HG02623 (cell line): ENCODE measurements around the gene SEMA6B.

Experiments
- ATAC-seq: cut with Tn5 transposase; IDR thresholded peaks from one replicate; pipeline ENCODE4 v1.9.1; 2021; ENCODE audit warnings: moderate library complexity; ENCODE audit not compliant: unreplicated experiment

The SEMA6B gene

GRCh38 chr19:4588291-4588761 is 28.8 kb upstream of the SEMA6B start:
- ATAC-seq, result no peak

DNA sequence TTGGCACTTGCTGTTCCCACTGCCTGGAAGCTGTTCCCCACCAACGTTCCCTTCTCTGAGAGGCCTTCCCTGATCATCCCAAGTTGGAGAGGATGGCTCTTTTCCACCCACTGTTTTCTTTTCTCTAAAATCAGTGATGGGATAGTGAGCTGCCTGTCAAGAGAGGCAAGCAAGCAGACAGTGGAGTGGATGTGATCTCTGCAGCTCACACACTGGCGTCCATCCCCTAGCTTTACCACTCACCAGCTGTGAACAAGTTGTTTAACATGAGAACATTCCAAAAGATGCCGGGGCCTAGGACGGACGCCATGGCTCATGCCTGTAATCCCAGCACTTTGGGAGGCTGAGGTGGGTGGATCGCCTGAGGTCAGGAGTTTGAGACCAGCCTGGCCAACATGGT is 28.0 kb upstream of the SEMA6B start:
- no peak for ATAC-seq

- ATAC-seq, result no peak
Observed at GRCh38 chr19:4586691-4587090, 27.2 kb upstream of the SEMA6B start.

DNA sequence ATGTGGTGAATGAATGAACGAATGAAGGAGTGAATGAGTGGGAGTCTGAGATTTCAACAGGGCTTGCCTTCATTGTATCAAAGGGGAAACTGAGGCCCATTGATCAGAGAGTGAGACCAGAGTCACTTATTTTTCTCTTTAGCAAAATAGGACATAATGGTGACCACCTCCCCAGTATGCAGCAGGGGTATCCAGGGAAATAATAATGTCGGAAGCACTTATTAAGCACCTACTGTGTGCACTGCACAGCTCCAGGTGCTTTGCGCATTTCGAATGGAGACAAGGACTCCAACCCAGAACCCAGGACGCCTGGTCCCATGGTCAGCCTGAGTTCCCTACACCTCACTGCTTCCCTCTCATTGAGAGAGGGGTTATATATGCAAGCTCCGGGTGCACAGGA is 26.8 kb upstream of the SEMA6B start:
- ATAC-seq, result no peak

GRCh38 chr19:4585556-4585955 is 26.1 kb upstream of the SEMA6B start:
- no peak for ATAC-seq

GRCh38 chr19:4584670-4585460 is 25.4 kb upstream of the SEMA6B start:
- ATAC-seq, result no peak

DNA sequence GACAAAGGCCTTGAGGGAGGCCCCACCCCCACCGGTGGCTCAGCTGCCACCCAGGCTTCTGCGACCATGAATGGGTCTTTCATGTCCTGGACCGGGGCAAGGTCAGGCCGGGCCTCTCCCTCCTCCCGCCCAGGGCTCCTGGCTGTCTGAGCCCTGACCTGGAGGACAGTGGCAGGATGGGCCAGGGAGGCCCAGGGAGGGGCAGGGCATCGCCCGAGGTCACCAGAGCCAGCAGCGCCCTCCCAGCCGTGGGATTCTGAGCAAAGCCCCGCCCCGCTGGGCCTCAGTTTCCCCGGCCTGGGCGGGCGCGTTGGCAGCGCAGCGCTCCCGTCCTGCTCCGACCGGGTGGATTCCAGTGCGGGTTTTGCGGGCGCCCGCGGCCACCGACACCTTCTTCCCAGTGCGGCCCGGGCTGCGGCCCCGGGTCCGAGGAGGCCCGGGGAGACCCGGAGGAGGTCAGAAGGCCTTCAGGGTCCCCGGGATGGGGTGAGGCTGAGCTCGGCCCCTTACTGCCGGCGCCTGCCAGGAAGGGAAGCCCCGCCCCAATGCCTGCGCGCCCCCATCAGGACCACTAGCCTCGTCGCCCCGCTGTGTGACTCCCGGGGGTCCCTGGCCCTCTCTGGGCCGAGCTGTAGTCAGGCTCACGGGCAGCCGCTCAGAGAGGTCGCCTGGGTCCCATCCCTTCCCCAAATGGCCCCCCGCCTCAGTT is 24.6 kb upstream of the SEMA6B start:
- ATAC-seq, result no peak

- ATAC-seq, result no peak
Observed at GRCh38 chr19:4582980-4583842, 23.7 kb upstream of the SEMA6B start.

GRCh38 chr19:4581666-4582553 is 22.4 kb upstream of the SEMA6B start:
- no peak for ATAC-seq

DNA sequence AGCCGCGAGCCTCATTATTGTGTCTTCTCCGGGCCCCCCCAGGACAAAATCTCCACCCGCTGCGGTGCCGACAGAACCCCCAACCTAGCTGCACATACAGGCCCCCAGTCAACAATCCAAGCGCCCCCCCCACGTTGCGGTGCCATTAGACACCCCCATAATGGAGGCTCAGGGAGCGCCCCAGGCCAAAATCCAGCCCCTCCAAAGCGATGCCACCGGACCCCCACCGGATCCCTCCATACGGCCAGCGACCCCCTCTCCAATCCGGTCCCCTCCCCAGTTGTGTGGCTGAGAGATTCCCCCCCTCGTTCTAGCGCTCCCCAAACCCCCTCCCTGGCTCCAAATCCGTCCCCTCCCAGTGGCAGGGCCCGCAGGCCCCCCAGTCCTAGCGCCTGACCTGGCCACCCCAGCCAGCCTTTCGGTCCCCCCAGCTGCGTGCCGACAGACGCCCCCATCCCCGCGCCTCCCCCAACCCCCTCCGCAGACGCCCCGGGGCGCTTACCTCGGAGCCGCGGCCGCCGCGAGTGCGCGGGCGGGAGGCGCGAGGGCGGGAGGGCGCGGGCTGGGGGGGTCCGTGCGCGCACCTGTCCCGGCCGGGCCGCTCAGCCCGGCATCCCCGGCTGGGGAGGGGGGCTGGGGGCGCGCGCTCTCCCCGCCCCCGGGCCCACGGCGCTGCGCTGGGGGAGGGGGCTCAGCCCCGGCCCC is 21.6 kb upstream of the SEMA6B start:
- no peak for ATAC-seq

DNA sequence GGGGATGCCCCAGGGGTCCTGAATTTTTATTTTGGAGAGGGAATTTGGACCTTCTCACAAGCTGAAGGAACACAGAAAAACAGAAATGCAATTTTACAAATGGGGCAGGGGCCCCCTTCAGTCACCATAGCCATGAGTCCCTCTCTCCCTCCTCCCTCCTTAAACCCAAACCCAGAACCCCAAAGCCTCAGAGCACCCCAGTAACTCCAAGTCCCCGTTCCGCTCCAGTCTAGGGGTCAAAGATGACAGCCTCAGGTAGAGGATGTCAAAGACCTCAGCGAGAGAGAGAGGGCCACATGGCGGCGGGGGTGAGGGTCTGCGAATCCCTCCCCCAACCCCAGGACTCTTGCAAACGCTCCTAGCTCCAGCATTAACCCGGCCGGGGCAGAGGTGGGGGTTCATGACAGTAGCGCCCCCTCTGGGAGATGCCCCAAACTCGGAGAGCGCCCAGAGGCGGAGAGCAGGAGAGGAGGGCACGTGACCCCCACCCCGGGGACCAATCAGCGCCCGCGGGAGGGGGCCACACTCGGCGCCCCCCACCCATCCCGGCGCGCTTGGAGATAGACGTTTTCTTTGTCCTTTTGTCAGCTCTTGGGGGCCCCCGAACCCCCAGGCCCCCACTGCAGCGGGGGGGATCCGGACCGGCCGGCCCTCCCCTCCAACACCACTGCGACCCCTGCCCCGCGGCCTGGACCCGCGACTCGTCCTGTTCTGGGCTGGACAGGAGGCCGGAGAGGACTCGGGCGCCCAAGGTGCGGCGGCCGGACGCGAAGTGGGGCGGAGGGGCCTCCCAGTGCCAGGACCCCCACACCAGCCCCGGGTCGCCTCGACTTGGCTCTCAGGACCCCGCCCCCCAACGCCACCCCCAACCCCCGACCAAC is 20.8 kb upstream of the SEMA6B start:
- no peak for ATAC-seq

GRCh38 chr19:4579389-4579788 is 19.9 kb upstream of the SEMA6B start:
- no peak for ATAC-seq

- no peak for ATAC-seq
Observed at GRCh38 chr19:4578552-4579248, 19.2 kb upstream of the SEMA6B start.

DNA sequence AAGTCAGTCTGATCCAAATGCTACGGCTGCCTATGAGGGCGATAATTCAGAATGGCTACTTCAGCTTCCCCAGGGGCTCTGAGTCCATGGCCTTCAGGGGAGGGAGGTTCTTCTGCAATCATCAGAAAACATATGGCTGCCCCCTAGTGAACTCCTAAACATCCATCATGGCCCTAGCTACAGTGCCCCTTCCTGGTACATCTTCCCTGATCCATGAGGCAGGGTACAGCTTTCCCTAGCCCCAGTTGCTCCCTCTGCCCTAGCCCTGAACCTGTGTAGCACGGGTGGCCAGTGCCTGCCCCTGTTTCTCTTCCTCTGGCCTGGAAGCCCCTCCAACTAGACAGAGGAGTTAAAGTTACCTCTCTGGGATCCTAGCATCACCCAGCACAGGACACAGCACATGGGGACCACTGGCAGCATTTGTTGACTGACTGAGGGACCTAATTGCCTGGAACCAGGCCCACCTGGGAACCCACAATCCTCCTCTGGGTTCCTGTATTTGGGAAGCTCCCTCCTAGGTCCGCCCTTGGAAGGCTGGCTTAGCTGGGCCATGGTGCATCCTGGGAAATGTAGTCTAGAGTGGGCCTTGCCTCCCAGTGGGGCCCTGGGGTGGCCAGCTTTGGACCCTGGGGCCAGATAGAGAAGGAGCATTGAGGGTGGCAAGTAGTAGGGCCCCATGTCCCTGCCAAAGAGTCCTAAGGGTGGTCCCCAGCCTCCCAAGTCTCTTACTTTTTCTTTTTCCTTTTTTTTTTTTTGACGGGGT is 17.7 kb upstream of the SEMA6B start:
- no peak for ATAC-seq

GRCh38 chr19:4576016-4576933 is 16.8 kb upstream of the SEMA6B start:
- no peak for ATAC-seq

GRCh38 chr19:4575267-4576015 is 16.0 kb upstream of the SEMA6B start:
- ATAC-seq, result no peak
